CD4-positive, alpha-beta memory T cell (primary cell): ENCODE results near the gene NMNAT1. TPM values are rescaled to one million over a fixed set of nuclear protein-coding genes. Genes with fewer than 3 reads are reported as not detected.

Source experiments
- CTCF ChIA-PET: fragments of 350-600 bp; sonication (Branson Sonifier 250); formaldehyde crosslinking; loops from one replicate; lab custom pipeline; 2021; ENCODE audit warnings: inconsistent platforms; ENCODE audit not compliant: partially characterized antibody; lab: Charles Lee
- POLR2A ChIA-PET: fragments of 350-600 bp; sonication (Branson Sonifier 250); formaldehyde crosslinking; loops from one replicate; lab custom pipeline; 2021; ENCODE audit not compliant: partially characterized antibody; lab: Charles Lee
- DNase-seq, 5 donors: peaks; one replicate each; pipeline versions ENCODE4 v3.0.0 to v3.0.0-alpha.2; 2020 to 2022; ENCODE audit warnings: mixed read lengths in 1 of 5
- H3K27ac ChIP-seq: one replicate; pipeline ENCODE4 v1.7.0; 2013; ENCODE audit warnings: low read depth, low read length
- H3K27me3 ChIP-seq: 2 replicates; pipeline ENCODE4 v1.7.0; 2013; ENCODE audit warnings: mild to moderate bottlenecking, low read length, moderate library complexity; ENCODE audit not compliant: insufficient read depth
- H3K36me3 ChIP-seq: 2 replicates; pipeline ENCODE4 v1.7.0; 2013; ENCODE audit warnings: mild to moderate bottlenecking, low read length, moderate library complexity; ENCODE audit not compliant: insufficient read depth
- H3K4me1 ChIP-seq: 2 replicates; pipeline ENCODE4 v1.7.0; 2013; ENCODE audit warnings: mild to moderate bottlenecking, low read length, moderate library complexity; ENCODE audit not compliant: insufficient read depth
- H3K4me3 ChIP-seq, 2 donors: one replicate each; pipeline ENCODE4 v1.7.0; 2013; ENCODE audit warnings: low read length in 2 of 2, mild to moderate bottlenecking in 1 of 2
- H3K9me3 ChIP-seq, 2 donors: one replicate each; pipeline ENCODE4 v1.7.0; 2013; ENCODE audit warnings: low read length in 2 of 2, control low read depth in 1 of 2; ENCODE audit not compliant: control insufficient read depth in 1 of 2
- H3K27ac Mint-ChIP-seq, 7 donors: one replicate each; pipeline ENCODE4 v1.8.0; 2020 to 2021; ENCODE audit warnings: mixed read lengths in 7 of 7, mild to moderate bottlenecking in 6 of 7, inconsistent platforms in 3 of 7, moderate library complexity in 3 of 7
- H3K27me3 Mint-ChIP-seq, 2 donors: one replicate each; pipeline ENCODE4 v1.8.0; 2020 to 2021; ENCODE audit warnings: mixed read lengths in 2 of 2
- H3K36me3 Mint-ChIP-seq, 2 donors: one replicate each; pipeline ENCODE4 v1.8.0; 2020 to 2021; ENCODE audit warnings: mixed read lengths in 2 of 2, inconsistent platforms in 1 of 2, mild to moderate bottlenecking in 1 of 2
- H3K4me1 Mint-ChIP-seq, 4 donors: one replicate each; pipeline ENCODE4 v1.8.0; 2020 to 2021; ENCODE audit warnings: mixed read lengths in 4 of 4, mild to moderate bottlenecking in 1 of 4
- H3K4me3 Mint-ChIP-seq, 8 donors: one replicate each; pipeline ENCODE4 v1.8.0; 2020 to 2021; ENCODE audit warnings: mixed read lengths in 8 of 8, mild to moderate bottlenecking in 7 of 8, moderate library complexity in 6 of 8, inconsistent platforms in 3 of 8
- H3K9me3 Mint-ChIP-seq, 8 donors: one replicate each; pipeline ENCODE4 v1.8.0; 2020 to 2021; ENCODE audit warnings: mixed read lengths in 8 of 8, mild to moderate bottlenecking in 5 of 8, inconsistent platforms in 3 of 8, moderate library complexity in 1 of 8
- intact Hi-C: fragments of 100-400 bp; cut with micrococcal nuclease; formaldehyde crosslinking; loops from one replicate; pipeline ENCODE4 v1.15.1; 2023
- polyA plus RNA-seq, 2 donors: library from polyadenylated mRNA; unstranded; fragments of 300-500 nt; fragmentation: Illumina TruSeq; gene quantifications; one replicate each; pipeline ENCODE4 v1.2.3, GENCODE V29; 2021
- total RNA-seq, 2 experiments: library from RNA; stranded (reverse); gene quantifications; one replicate each; pipeline ENCODE4 v1.2.3, GENCODE V29; 2021

Gene NMNAT1
- total and polyA plus RNA-seq, 4 experiments from 2014 or later: 0.57 to 6.7 (median 6.2) TPM

DNA sequence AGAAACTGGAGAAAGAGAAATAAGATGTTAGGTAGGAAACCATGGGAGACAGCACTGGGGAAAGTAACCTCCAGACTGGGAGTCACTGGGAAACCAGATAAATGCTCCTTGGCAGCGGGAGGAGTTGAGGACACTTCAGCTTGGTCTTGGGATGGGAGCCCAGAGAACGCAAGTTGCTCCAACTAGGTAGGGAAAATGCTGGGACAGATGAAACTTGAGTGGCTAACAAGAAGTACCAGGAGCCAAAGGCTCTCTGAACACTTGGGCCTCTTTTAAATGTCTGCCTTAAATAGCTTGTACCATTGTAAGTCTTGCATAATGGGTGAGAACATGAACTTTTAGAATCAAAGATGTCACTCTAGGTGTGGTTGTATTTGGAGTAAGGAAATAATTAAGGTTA lies 3.0 kb downstream of the NMNAT1 start:
- peak overlapping the region in 1 of 8 donors; percentile 9 for H3K4me3 Mint-ChIP-seq

DNA sequence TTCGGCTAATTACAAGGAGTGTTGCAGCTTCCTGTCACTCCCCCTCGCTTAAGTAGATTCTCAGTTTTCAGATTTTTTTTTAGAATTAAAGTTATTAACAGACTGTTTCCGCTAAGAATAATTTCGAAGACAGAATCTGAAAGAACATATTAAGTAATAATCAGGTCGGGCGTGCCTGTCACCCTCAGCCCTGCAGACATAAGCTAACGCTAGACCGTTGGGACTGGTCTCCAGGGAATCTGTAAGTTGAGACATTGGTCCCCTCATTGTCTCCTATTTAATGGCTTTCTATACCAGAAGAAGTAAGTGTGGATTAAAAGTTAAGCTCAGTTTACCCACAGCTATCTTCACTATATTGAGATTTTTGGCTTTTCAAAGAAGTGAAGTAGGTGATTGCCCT lies 14.5 kb downstream of the NMNAT1 start:
- no peak for DNase-seq
- no peaks in the 10 kb centered on the region for H3K4me1 Mint-ChIP-seq
- H3K27me3 Mint-ChIP-seq: no peaks in the 10 kb centered on the region
- ChIA-PET POLR2A (no interaction called here), CTCF (no interaction called here)
- H3K9me3 ChIP-seq: no peaks in the 10 kb centered on the region
- H3K9me3 Mint-ChIP-seq: no peaks in the 10 kb centered on the region
- H3K36me3 Mint-ChIP-seq: no peaks in the 10 kb centered on the region
- H3K27me3 ChIP-seq: no peaks in the 10 kb centered on the region
- intact Hi-C loops: no loop called here
- no peak overlapping the region for H3K27ac Mint-ChIP-seq
- no peak overlapping the region for H3K27ac ChIP-seq
- no peaks in the 10 kb centered on the region for H3K4me1 ChIP-seq
- H3K4me3 Mint-ChIP-seq: no peak overlapping the region
- H3K36me3 ChIP-seq: no peaks in the 10 kb centered on the region
- no peak overlapping the region for H3K4me3 ChIP-seq

More for the DNA sequence above, 3.0 kb downstream of the NMNAT1 start:
- Mint-ChIP-seq H3K27me3 (no peaks in the 10 kb centered on the region), H3K27ac (peak overlapping the region in 1 of 7 donors; percentile 19), H3K9me3 (no peaks in the 10 kb centered on the region), H3K36me3 (peaks cover 2 to 19% of the 10 kb centered on the region in 2 donors), H3K4me1 (peaks cover 16 to 33% (median 25%) of the 10 kb centered on the region in 4 donors)
- H3K27ac ChIP-seq: no peak overlapping the region
- peaks cover 28% of the 10 kb centered on the region for H3K4me1 ChIP-seq
- ChIA-PET POLR2A (no interaction called here), CTCF (no interaction called here)
- no peaks in the 10 kb centered on the region for H3K9me3 ChIP-seq
- no peaks in the 10 kb centered on the region for H3K27me3 ChIP-seq
- no peak for DNase-seq
- H3K4me3 ChIP-seq: no peak overlapping the region
- intact Hi-C loops: no loop called here
- no peaks in the 10 kb centered on the region for H3K36me3 ChIP-seq

DNA sequence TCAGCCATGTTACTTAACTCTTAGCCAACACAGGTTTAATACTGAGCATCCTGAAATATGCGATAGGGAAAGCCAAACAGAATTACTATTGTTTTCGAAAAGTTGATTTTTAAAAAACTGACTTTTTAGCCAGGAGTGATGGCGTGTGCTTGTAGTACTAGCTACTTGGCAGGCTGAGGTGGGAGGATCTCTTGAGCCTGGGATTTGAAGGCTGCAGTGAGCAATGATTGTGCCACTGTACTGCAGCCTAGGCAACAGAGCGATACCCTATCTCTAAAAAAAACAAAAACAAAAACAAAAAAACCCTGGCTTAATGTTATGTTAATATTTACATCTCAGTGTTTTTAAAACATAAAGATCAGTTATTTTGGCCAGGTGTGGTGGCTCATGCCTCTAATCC lies 16.7 kb downstream of the NMNAT1 start:
- Histone ChIP-seq H3K27ac (no peak overlapping the region), H3K4me1 (no peaks in the 10 kb centered on the region), H3K4me3 (no peak overlapping the region), H3K27me3 (no peaks in the 10 kb centered on the region), H3K36me3 (no peaks in the 10 kb centered on the region), H3K9me3 (no peaks in the 10 kb centered on the region)
- no peak overlapping the region for H3K27ac Mint-ChIP-seq
- no peaks in the 10 kb centered on the region for H3K27me3 Mint-ChIP-seq
- no peaks in the 10 kb centered on the region for H3K4me1 Mint-ChIP-seq
- DNase-seq: no peak
- H3K9me3 Mint-ChIP-seq: peaks cover 0 to 2% (median 0%) of the 10 kb centered on the region in 8 donors
- H3K36me3 Mint-ChIP-seq: no peaks in the 10 kb centered on the region
- POLR2A ChIA-PET: no interaction called here
- H3K4me3 Mint-ChIP-seq: no peak overlapping the region
- CTCF ChIA-PET: interaction anchor here (1.2 kb wide), 1 partner anchor 83 kb away, joined by 3 read pairs; no protein-coding TSS in a partner anchor
- intact Hi-C loops: no loop called here

DNA sequence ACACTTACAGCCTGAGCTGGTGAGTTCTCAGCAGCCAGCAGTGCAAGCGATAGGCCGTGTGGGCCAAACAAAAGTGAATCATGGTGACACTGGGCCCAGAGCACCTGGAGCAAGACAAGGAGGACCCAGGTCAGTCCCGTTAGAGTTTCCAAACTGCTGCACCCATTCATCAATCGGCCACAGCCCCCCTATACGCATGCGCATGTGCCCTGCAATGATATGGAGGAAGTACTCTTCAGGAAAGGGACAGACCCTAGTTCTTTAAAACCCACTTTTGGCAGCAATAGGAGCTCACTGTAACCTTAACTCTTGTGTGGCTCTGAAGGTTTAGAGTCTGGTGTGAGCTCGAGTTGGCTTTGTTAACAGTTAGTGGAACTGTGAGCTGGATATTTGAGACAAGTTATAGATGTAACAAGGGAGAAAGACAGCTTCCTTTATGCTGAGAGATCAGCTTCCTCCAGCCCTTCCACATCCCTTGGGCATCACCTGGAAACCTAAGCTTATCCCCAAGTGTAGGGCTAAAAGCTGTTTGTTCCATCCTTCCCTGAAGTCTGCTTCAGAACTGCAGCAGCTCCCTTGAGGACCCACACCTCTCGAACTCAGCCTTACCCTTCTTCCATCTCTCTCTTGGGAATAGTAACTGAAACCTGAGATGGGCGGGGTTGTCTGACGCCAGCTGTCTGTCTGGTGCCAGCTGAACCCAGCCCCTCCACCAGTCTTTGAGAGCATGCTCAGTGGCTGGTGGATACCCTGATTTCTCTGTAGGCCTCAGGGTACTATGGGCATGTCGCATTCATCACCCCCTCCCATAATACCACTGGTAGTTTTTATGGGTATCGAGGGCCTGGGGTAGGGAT lies 17.7 kb downstream of the NMNAT1 start:
- Histone ChIP-seq H3K36me3 (no peaks in the 10 kb centered on the region), H3K27me3 (no peaks in the 10 kb centered on the region), H3K9me3 (no peaks in the 10 kb centered on the region), H3K4me3 (no peak overlapping the region), H3K4me1 (no peaks in the 10 kb centered on the region), H3K27ac (no peak overlapping the region)
- CTCF ChIA-PET: interaction anchor here (1.2 kb wide), 1 partner anchor 92 kb away, joined by 3 read pairs; no protein-coding TSS in a partner anchor
- POLR2A ChIA-PET: no interaction called here
- Mint-ChIP-seq H3K9me3 (peaks cover 0 to 2% (median 0%) of the 10 kb centered on the region in 8 donors), H3K27ac (peak overlapping the region in 1 of 7 donors; percentile 53), H3K4me3 (no peak overlapping the region), H3K36me3 (no peaks in the 10 kb centered on the region), H3K4me1 (no peaks in the 10 kb centered on the region), H3K27me3 (no peaks in the 10 kb centered on the region)
- intact Hi-C loops: no loop called here
- no peak for DNase-seq

DNA sequence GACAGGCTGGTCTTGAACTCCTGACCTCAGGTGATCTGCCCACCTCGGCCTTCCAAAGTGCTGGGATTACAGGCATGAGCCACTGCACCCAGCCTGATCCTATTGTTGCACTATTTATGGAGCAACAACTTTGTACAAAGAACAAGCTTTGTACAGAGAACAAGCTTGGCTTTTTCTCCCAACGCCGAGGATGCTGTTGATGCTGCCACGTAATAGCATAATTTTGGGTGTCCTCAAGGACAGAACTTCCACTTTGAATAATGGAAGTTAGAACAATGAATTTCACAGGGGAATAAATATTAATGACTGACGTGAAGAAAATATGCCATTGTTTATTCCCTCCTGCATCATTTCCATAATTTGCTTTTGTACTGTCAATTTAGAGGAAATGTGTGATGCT lies 41.0 kb downstream of the NMNAT1 start:
- Histone ChIP-seq H3K4me3 (no peak overlapping the region), H3K27me3 (no peaks in the 10 kb centered on the region), H3K36me3 (no peaks in the 10 kb centered on the region), H3K9me3 (no peaks in the 10 kb centered on the region), H3K27ac (no peak overlapping the region), H3K4me1 (no peaks in the 10 kb centered on the region)
- no peaks in the 10 kb centered on the region for H3K27me3 Mint-ChIP-seq
- CTCF ChIA-PET: no interaction called here
- intact Hi-C loops: no loop called here
- peaks cover 11 to 14% of the 10 kb centered on the region in 2 donors for H3K36me3 Mint-ChIP-seq
- no peak overlapping the region for H3K27ac Mint-ChIP-seq
- no peak for DNase-seq
- POLR2A ChIA-PET: no interaction called here
- no peaks in the 10 kb centered on the region for H3K4me1 Mint-ChIP-seq
- H3K4me3 Mint-ChIP-seq: no peak overlapping the region
- H3K9me3 Mint-ChIP-seq: no peaks in the 10 kb centered on the region

DNA sequence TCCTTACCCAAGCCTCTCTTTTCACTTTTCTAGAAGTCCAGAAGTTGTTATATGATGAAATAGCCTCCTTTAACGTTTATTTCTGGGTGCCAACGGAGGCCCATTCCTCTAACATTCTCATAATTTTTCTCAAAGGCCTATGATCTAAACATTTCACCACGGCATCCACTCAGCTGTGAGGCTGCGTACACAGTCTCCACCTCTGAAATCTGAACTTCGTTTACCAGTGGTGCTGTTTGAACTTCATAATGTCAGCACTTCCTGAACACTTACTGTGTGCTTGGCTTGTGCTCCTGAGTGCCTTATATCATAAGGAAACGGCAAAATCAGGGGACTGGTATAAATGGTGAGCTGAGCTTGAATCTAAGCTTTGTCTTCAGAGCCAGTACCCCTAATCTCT lies 41.7 kb downstream of the NMNAT1 start:
- Mint-ChIP-seq H3K27me3 (no peaks in the 10 kb centered on the region), H3K4me3 (no peak overlapping the region), H3K36me3 (peaks cover 11 to 12% of the 10 kb centered on the region in 2 donors), H3K4me1 (no peaks in the 10 kb centered on the region), H3K9me3 (no peaks in the 10 kb centered on the region), H3K27ac (no peak overlapping the region)
- H3K4me3 ChIP-seq: no peak overlapping the region
- H3K36me3 ChIP-seq: no peaks in the 10 kb centered on the region
- H3K27me3 ChIP-seq: no peaks in the 10 kb centered on the region
- no peaks in the 10 kb centered on the region for H3K9me3 ChIP-seq
- intact Hi-C loops: no loop called here
- ChIA-PET POLR2A (no interaction called here), CTCF (interaction anchor here (0.6 kb wide), 1 partner anchor 182 kb away, joined by 3 read pairs; no protein-coding TSS in a partner anchor)
- no peaks in the 10 kb centered on the region for H3K4me1 ChIP-seq
- DNase-seq: no peak
- H3K27ac ChIP-seq: no peak overlapping the region

DNA sequence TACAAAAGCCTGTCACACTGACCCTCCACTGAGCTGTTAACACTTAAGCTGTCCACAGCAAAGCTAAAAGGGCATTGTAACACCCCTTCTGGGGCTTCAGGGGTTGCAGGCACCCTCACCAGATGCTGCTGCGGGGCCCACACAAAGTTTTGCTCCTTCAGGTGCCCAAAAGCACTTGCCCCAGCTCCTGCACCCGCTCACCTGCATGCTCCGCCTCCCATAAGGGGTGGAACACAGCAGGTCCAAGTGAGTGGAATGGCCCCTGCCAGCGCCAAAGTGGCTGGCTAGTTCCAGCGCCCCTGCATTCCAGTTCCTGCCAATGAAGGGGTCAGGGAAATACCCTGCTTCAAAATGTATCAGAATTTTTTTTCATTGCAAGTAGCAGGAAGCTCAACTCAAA lies 46.5 kb downstream of the NMNAT1 start:
- intact Hi-C loops: no loop called here
- H3K27ac ChIP-seq: no peak overlapping the region
- H3K4me3 Mint-ChIP-seq: no peak overlapping the region

More for the DNA sequence above, 46.5 kb downstream of the NMNAT1 start:
- H3K4me1 Mint-ChIP-seq: peaks cover 0 to 4% (median 0%) of the 10 kb centered on the region in 4 donors
- no peak overlapping the region for H3K4me3 ChIP-seq
- no peaks in the 10 kb centered on the region for H3K9me3 ChIP-seq
- peaks cover 0 to 2% (median 0%) of the 10 kb centered on the region in 8 donors for H3K9me3 Mint-ChIP-seq
- H3K27me3 Mint-ChIP-seq: peaks cover 6 to 10% of the 10 kb centered on the region in 2 donors
- peaks cover 4% of the 10 kb centered on the region for H3K4me1 ChIP-seq
- no peaks in the 10 kb centered on the region for H3K27me3 ChIP-seq
- no peak overlapping the region for H3K27ac Mint-ChIP-seq
- H3K36me3 ChIP-seq: no peaks in the 10 kb centered on the region
- CTCF ChIA-PET: no interaction called here
- no peaks in the 10 kb centered on the region for H3K36me3 Mint-ChIP-seq
- POLR2A ChIA-PET: no interaction called here
- no peak for DNase-seq
